HFF-Myc (cell line): ENCODE measurements around the gene DCTN1.

Source experiments
- DNase-seq: peaks from one replicate; pipeline ENCODE4 v3.0.0-alpha.2; 2011; ENCODE audit warnings: low read depth; ENCODE audit errors: extremely low read depth
- H3K4me3 ChIP-seq: replicated peaks from 2 replicates; pipeline ENCODE4 v1.5.1; 2011; ENCODE audit warnings: low read depth, mild to moderate bottlenecking, control low read depth, low read length
- TF ChIP-seq, protein P1 (sequence below): IDR thresholded peaks from 2 replicates; pipeline ENCODE4 v1.5.1; 2012; ENCODE audit warnings: mild to moderate bottlenecking, low read depth, low read length, control low read depth; ENCODE audit errors: missing control alignments

DCTN1 gene

DNA sequence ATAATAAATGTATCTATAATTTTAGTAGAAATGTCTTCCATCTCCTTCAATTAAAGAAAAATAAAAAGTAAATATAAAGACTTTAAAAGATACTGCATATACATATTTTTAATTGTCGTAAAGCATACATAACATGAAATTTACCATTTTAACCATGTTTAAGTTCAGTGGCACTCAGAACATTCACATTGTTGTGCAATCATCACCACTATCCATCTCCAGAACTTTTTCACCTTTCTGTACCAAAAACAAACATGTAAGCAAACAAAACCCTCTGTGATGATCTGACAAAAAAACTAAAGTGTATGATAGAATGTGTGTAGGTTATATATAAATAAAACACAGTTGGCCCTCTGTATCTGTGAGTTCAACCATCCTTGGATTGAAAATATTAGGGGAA is 13.4 kb upstream of the DCTN1 start:
- no peak overlapping the region for H3K4me3 ChIP-seq
- TF ChIP-seq, protein P1, sequence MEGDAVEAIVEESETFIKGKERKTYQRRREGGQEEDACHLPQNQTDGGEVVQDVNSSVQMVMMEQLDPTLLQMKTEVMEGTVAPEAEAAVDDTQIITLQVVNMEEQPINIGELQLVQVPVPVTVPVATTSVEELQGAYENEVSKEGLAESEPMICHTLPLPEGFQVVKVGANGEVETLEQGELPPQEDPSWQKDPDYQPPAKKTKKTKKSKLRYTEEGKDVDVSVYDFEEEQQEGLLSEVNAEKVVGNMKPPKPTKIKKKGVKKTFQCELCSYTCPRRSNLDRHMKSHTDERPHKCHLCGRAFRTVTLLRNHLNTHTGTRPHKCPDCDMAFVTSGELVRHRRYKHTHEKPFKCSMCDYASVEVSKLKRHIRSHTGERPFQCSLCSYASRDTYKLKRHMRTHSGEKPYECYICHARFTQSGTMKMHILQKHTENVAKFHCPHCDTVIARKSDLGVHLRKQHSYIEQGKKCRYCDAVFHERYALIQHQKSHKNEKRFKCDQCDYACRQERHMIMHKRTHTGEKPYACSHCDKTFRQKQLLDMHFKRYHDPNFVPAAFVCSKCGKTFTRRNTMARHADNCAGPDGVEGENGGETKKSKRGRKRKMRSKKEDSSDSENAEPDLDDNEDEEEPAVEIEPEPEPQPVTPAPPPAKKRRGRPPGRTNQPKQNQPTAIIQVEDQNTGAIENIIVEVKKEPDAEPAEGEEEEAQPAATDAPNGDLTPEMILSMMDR = no peak
- DNase-seq = no peak

DNA sequence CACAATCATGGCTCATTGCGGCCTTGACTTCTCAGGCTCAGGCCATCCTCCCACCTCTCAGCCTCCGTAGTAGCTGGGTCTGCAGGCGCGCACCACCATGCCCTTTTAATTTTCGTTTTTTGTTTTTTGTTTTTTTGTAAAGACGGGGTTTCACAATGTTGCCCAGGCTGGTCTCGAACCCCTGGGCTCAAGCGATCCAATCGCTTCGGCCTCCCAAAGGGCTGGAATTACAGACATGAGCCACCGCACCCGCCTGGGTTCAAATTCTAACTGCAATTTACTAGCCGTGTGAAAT is 12.3 kb upstream of the DCTN1 start:
- TF ChIP-seq, protein P1 = no peak
- DNase-seq = no peak
- no peak overlapping the region; the same call in 1 of the 2 replicates for H3K4me3 ChIP-seq

DNA sequence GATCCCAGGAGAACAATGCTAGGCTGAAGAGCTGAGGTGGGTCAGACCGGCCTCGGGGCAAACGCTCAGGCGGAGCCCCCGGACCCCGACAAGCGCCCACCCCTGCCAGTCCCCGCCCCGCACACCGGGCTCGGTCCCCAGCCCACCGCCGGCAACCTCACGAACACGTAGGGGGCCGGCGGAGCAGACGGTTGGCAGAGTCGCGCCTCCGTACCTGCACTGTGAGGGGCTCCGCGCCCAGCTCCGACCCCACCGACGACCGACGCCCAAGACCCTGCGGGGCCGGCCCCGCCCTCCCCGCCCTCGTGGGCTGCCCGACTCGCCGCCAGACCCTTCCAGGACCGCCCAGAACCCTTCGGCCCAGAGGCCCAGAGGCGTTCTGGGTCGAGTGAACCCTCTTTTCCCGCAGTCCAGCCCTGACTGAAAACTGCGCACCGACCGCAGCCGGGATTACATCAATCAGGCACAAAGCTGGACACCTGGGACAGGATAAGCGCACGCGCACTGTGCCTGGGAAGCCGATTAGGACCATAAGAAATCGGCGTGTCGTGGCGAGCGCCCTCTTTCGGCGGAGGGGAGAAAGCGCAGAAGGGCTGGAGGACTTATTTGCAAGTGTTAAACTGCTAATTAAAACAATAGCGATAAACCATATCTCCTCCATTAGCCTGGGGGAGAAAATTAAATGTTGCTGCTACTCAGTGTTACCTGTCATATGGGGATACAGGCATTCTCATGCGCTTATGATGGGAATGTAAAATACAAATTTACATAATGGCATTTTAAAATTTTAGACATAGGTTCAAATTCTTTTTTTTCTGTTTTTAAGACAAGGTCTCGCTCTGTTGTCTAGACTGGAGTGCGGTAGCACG is 11.7 kb upstream of the DCTN1 start:
- peak; percentile 61 for DNase-seq
- TF ChIP-seq, protein P1 = peak; percentile 99
- peak overlapping the region; percentile 94 for H3K4me3 ChIP-seq

DNA sequence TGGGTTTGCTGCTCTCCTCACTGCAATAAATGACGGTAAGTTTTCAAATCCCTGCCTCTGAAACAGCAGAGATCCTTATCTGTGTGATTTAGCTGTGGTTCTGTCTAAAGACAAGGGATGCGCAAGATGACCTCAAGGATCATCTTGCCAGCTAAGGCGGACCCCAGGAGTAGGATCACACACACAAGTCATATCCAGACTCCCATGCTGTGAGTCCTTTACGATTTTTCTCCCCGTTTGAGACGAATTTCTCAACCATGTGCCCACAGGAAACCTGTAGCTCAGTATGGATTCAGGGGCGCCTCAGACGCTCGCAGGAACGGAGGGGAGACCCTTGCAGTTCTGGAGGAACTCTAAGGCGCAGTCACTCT is 11.1 kb upstream of the DCTN1 start:
- peak overlapping the region; percentile 94 for H3K4me3 ChIP-seq
- DNase-seq = no peak
- TF ChIP-seq, protein P1 = no peak

DNA sequence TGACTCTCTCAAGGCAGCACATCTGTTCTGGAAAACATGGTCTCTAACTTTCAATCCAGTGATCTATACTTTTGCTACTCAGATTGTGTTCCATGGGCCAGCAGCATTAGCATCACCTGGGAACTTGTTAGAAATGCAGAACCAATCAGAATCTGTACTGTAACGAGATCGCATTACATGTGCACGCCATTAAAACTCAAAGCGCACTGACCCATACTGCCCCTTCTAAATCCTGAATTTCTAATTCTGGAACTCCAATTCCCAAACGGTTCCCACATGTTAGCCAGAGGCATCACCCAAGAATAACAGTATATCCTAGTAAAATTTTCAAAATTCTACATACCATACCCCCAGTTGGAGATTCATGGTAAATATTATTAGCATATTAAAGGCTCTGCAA is 10.5 kb upstream of the DCTN1 start:
- DNase-seq = no peak
- TF ChIP-seq, protein P1 = no peak
- H3K4me3 ChIP-seq = peak overlapping the region; percentile 94

DNA sequence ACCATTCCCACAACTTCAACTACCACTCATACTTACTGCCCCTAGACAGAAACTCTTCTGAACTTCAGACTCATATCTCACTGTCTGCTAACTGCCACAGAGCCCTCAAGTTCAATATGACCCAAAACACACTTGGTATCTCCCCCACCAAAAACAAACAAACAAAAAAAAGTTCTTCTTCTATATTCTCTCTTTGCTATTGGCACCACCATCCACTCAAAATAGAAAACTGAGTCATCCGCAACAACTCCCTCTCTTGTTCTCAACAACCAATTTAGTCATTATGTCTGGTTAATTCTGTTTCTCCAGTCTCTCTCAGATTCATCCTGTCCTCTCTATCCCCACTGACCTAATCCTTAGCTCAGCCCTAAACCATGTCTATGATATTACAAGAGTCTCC is 7.2 kb upstream of the DCTN1 start:
- DNase-seq = no peak
- no peak overlapping the region for H3K4me3 ChIP-seq
- TF ChIP-seq, protein P1 = no peak

DNA sequence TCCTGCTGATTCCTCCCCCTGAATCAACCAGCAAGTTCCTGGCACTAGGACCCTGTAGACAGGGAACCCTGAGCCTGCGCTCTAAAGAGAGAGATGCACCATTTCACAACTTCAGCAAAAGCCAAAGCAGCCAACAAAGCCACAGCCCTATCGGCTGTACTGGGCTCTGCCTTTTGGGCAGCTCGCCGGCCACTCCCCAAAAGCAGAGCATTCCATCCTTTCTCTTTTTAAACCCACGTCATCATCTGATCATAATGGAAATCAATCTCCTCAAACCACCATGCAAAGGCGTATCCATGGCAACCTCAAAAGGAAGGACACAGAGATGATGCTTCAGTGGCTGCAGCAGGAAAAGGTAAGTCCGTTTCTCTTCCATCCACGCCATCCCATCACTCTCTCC is 5.3 kb upstream of the DCTN1 start:
- no peak for DNase-seq
- no peak overlapping the region for H3K4me3 ChIP-seq
- TF ChIP-seq, protein P1 = no peak
